A549 treated with ZK216348 at 1 μM for 4 hours (cell line): ENCODE results near the gene GSTM4. TPM values are rescaled to one million over a fixed set of nuclear protein-coding genes. Genes with fewer than 3 reads are reported as not detected.

Source experiments
- total RNA-seq: library from RNA; stranded (reverse); fragments of 200-300 nt; extraction: Qiagen RNA extraction; gene quantifications from 5 replicates; pipeline ENCODE4 v1.2.3, GENCODE V29; 2022; ENCODE audit warnings: low read depth

Gene GSTM4
- total RNA-seq: 8.8 to 11.2 TPM (median 9.2 TPM) in 5 replicates

DNA sequence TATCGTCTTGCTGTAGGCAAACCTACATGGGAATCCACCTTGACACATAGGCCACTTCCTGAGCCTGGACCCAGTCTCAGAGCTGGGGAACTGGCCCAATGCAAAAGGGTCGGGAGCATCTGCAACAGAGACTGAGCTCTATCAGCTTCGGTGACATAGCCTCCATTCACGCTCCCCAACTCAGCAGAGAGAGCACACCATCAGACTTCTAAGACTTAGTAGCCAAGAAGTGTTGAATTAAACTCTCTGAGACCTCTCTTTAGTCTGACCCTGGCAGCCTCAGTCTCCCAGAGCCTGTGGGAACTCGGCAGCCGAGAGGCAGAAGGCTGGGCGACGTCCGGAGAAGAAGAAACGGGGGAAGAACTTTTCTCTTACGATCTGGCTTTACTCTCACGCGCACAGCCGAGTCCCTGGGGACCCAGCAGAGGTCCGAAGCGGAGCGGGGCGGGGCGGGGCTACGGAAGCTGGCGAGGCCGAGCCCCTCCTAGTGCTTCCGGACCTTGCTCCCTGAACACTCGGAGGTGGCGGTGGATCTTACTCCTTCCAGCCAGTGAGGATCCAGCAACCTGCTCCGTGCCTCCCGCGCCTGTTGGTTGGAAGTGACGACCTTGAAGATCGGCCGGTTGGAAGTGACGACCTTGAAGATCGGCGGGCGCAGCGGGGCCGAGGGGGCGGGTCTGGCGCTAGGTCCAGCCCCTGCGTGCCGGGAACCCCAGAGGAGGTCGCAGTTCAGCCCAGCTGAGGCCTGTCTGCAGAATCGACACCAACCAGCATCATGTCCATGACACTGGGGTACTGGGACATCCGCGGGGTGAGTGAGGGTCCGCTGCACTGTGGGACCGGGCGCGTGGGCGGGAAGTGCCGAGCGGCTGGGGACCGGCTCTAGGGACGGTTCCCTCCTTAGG is at the start of gene GSTM4:
Gene GSTM4, plus strand, starts transcription at position 485 of the 905 bp plus-strand sequence. Its CDS starts 291 bp downstream, at position 776.

DNA sequence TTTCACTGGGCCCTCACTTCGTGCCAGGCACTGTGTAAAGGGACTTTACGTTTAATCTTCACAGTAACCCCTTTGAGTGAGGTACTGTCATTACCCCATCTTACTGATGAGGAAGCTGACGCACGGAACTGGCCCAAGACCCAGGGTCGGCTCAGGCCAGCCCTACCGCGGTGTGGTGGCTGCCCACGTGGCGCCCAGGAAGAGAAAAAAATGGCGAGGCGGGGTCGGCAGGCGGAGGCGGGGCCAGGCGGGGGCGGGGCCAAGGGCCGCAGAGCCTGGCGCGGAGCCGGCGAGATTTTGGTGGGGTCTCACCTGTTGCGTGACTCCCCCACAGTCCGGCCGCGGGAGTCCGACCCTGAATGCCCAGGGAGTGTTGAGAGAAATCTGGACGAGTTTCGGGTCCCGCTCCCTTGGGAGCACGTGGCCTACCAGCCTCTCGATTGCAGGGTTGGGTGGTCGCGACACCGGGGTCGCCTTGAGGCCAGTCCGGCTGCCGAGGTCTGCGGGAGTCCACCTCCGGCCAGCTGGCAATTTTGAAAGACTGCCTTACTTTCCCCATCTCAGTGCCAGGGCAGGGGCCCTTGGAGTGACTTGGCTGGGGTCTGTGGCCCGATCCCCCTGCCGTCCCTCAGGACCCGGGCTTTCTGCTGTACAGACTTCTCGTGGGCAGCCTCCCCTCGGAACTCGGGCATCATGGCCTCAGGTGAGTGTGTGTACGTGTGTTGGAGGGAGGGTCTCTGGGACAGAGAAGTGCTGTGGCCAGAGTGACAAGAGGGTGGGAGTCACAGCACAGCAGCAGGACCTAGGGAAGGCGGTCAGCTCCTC is 36.1 kb upstream of the GSTM4 start, which contains the start of the genes AMPD2 and GNAT2:
Gene AMPD2, plus strand, starts transcription at position 262 of the 825 bp plus-strand sequence. CDS start 1,339 bp downstream, outside the sequence.
Gene GNAT2, minus strand, starts transcription at position 41 of the 825 bp plus-strand sequence. CDS start 6,746 bp downstream, outside the sequence.

DNA sequence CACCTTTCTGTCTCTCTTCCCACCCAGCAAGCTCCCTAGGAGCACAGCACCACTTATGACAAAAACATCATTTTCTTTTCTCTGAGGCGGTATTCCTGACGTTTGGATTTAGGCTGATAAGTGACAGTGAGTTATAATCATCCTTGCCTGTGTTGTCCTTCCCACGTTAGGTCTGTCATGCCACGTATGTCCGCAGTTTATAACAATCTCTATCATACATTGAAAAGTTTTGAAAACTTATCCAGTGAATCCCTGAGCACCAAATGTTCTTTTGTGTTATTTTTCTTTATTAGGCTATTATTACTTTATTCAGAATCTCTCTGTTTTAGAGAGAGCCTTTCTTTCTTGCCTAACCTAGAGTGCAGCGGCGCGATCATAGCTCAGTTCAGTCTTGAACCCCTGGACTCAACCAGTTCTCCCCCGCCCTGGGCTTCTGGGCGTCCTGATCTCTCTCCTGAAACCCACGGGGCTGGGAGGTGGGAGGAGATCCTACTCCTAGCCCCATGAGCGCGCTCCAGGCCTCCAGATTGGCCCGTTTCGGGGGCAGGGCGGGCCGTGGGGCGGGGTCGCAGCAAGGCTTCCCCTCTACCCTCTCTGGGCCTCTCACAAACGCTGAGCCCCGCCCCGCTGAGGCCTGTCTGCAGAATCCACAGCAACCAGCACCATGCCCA is 11.7 kb downstream of the GSTM4 start, which contains the start of gene GSTM2:
Gene GSTM2, plus strand, starts transcription at position 606 of the 671 bp plus-strand sequence. Its CDS starts 59 bp downstream, at position 665.

DNA sequence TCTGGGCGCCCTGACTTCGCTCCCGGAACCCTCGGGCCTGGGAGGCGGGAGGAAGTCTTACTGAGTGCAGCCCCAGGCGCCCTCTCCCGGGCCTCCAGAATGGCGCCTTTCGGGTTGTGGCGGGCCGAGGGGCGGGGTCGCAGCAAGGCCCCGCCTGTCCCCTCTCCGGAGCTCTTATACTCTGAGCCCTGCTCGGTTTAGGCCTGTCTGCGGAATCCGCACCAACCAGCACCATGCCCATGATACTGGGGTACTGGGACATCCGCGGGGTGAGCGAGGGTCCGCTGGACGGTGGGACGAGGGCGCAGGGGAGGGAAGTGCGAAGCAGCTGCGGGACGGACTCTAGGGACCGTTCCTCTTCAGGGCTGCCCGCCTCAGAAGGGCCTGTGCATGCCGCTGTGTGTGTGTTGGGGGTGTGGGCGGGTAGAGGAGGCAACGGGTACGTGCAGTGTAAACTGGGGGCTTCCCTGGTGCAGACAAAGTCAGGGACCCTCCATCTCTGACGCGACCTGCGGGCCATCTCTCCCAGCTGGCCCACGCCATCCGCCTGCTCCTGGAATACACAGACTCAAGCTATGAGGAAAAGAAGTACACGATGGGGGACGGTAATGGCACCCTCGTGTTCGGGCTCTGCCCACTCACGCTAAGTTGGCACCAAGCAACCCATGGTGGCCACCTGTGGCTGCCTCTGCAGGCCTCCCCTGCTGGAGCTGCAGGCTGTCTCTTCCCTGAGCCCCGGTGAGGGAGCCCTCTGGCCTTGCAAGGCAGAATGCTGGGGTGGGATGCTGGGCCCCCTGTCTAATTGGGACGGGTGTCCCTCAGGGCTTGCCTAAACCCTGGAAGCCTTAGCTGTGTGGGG is 32.0 kb downstream of the GSTM4 start, which contains the start of gene GSTM1:
Gene GSTM1, plus strand, starts transcription at position 177 of the 859 bp plus-strand sequence. Its CDS starts 57 bp downstream, at position 234.

Other genes starting within 250 kb of the GSTM4 start
- gene PSMA5, start 229.7 kb upstream of the GSTM4 start, total RNA-seq: 100 to 110 TPM (median 104 TPM) in 5 replicates
- gene SYPL2, start 189.6 kb upstream of the GSTM4 start, total RNA-seq: 0.07 to 0.18 TPM (median 0.08 TPM) in 5 replicates
- 0.92 to 2.7 TPM (median 2.5 TPM) in 5 replicates for gene ATXN7L2, start 172.2 kb upstream of the GSTM4 start, total RNA-seq
- 3.6 to 6.1 TPM (median 5.0 TPM) in 5 replicates for gene CYB561D1, start 162.0 kb upstream of the GSTM4 start, total RNA-seq
- gene AMIGO1, start 146.4 kb upstream of the GSTM4 start, total RNA-seq: 1.1 to 1.6 TPM (median 1.1 TPM) in 5 replicates
- not detected in 5 replicates for gene GPR61, start 116.2 kb upstream of the GSTM4 start, total RNA-seq
- 3.4 to 5.6 TPM (median 5.1 TPM) in 5 replicates for gene GNAI3, start 107.5 kb upstream of the GSTM4 start, total RNA-seq
- 0.15 to 0.16 TPM in 2 of 5 replicates, not detected in the others for gene GNAT2, start 36.5 kb upstream of the GSTM4 start, total RNA-seq
- 14.0 to 28.0 TPM (median 26.6 TPM) in 5 replicates for gene AMPD2, start 36.3 kb upstream of the GSTM4 start, total RNA-seq
- gene GSTM2, start 12.0 kb downstream of the GSTM4 start, total RNA-seq: 3.5 to 4.6 TPM (median 4.0 TPM) in 5 replicates
- gene GSTM1, start 31.7 kb downstream of the GSTM4 start, total RNA-seq: 0.35 TPM in 1 of 5 replicates, not detected in the others
- not detected in 5 replicates for gene GSTM5, start 56.2 kb downstream of the GSTM4 start, total RNA-seq
- gene GSTM3, start 84.9 kb downstream of the GSTM4 start, total RNA-seq: 23.5 to 35.1 TPM (median 25.8 TPM) in 5 replicates
- gene EPS8L3, start 107.8 kb downstream of the GSTM4 start, total RNA-seq: 0.41 to 1.4 TPM (median 0.79 TPM) in 5 replicates